Activated T-helper 9 cell treated with anti-CD3 and anti-CD28 coated beads, Interleukin-2, amount 50 U/mL, for 16 hours (primary cell): ENCODE results near the gene RASGEF1C.
"Not testable (repeated sequence)": the region's sequence is repeated elsewhere in the genome, so short reads cannot be mapped to it uniquely, and the experiment has no call there.

Experiments used
- DNase-seq: peaks from one replicate; pipeline ENCODE4 v3.0.0-alpha.2; 2020; ENCODE audit warnings: low read depth

The RASGEF1C gene

GRCh38 chr5:180210961-180211760 is 2.1 kb upstream of the RASGEF1C start:
- no peak for DNase-seq

- DNase-seq, result not testable (repeated sequence)
These were observed 1.1 kb upstream of the RASGEF1C start for GRCh38 chr5:180210077-180210476.

GRCh38 chr5:180208435-180209081 is 453 bp downstream of the RASGEF1C start:
- no peak for DNase-seq

GRCh38 chr5:180208038-180208434 is 975 bp downstream of the RASGEF1C start:
- DNase-seq, result no peak

- no peak for DNase-seq
These were observed 1.4 kb downstream of the RASGEF1C start for GRCh38 chr5:180207593-180207992.

GRCh38 chr5:180206993-180207392 is 2.0 kb downstream of the RASGEF1C start:
- DNase-seq, result no peak

GRCh38 chr5:180205916-180206315 is 3.1 kb downstream of the RASGEF1C start:
- DNase-seq, result no peak

- DNase-seq, result no peak
These were observed 4.7 kb downstream of the RASGEF1C start for GRCh38 chr5:180204276-180204819.

GRCh38 chr5:180202939-180203573 is 6.0 kb downstream of the RASGEF1C start:
- DNase-seq, result no peak

GRCh38 chr5:180201051-180201987 is 7.7 kb downstream of the RASGEF1C start:
- no peak for DNase-seq

- no peak for DNase-seq
These were observed 9.6 kb downstream of the RASGEF1C start for GRCh38 chr5:180199390-180199789.

GRCh38 chr5:180198208-180198607 is 10.8 kb downstream of the RASGEF1C start:
- no peak for DNase-seq

- DNase-seq, result no peak
These were observed 11.9 kb downstream of the RASGEF1C start for GRCh38 chr5:180197016-180197702.

GRCh38 chr5:180194410-180195345 is 14.3 kb downstream of the RASGEF1C start:
- DNase-seq, result no peak

- DNase-seq, result no peak
These were observed 15.1 kb downstream of the RASGEF1C start for GRCh38 chr5:180193749-180194375.

GRCh38 chr5:180191716-180192115 is 17.3 kb downstream of the RASGEF1C start:
- no peak for DNase-seq

GRCh38 chr5:180187767-180188166 is 21.2 kb downstream of the RASGEF1C start:
- no peak for DNase-seq

GRCh38 chr5:180180846-180181245 is 28.2 kb downstream of the RASGEF1C start:
- no peak for DNase-seq

- DNase-seq, result no peak
These were observed 28.6 kb downstream of the RASGEF1C start for GRCh38 chr5:180180421-180180820.
